OCI-LY1 (cell line): Measurements from ENCODE around the gene PPP1R3C.

Experiments used
- H2AFZ ChIP-seq: fragments of 200-600 bp; sonication (generic), shearing (Covaris generic); 2 replicates; pipeline ENCODE4 v1.6.0; 2014; ENCODE audit warnings: antibody characterized with exemption, mild to moderate bottlenecking, low read length
- H3F3A ChIP-seq: fragments of 200-600 bp; sonication (generic), shearing (Covaris generic); 2 replicates; pipeline ENCODE4 v1.6.0; 2014; ENCODE audit warnings: mild to moderate bottlenecking, antibody characterized with exemption, low read length, moderate library complexity; ENCODE audit not compliant: insufficient read depth
- H3K27ac ChIP-seq: fragments of 200-600 bp; sonication (generic); 2 replicates; pipeline ENCODE4 v1.5.1; 2014; ENCODE audit warnings: low read length, mixed run types, mild to moderate bottlenecking, low read depth; ENCODE audit not compliant: poor library complexity, severe bottlenecking
- H3K27me3 ChIP-seq: fragments of 200-600 bp; sonication (generic); 2 replicates; pipeline ENCODE4 v1.6.0; 2014; ENCODE audit warnings: antibody characterized with exemption, mild to moderate bottlenecking, low read length, moderate library complexity; ENCODE audit not compliant: insufficient read depth
- H3K36me3 ChIP-seq: fragments of 200-600 bp; sonication (generic); 2 replicates; pipeline ENCODE4 v1.6.1; 2014; ENCODE audit warnings: mild to moderate bottlenecking, antibody characterized with exemption, low read length, moderate library complexity, mixed read lengths; ENCODE audit not compliant: insufficient read depth
- H3K4me1 ChIP-seq: fragments of 200-600 bp; sonication (generic); 2 replicates; pipeline ENCODE4 v1.5.1; 2014; ENCODE audit warnings: mild to moderate bottlenecking, low read length, moderate library complexity; ENCODE audit not compliant: insufficient read depth, severe bottlenecking
- H3K4me2 ChIP-seq: fragments of 200-600 bp; sonication (generic), shearing (Covaris generic); 2 replicates; pipeline ENCODE4 v1.6.1; 2014; ENCODE audit warnings: low read length
- H3K4me3 ChIP-seq: fragments of 200-600 bp; sonication (generic); 2 replicates; pipeline ENCODE4 v1.5.1; 2014; ENCODE audit warnings: low read length, low read depth, mild to moderate bottlenecking, mixed read lengths; ENCODE audit not compliant: poor library complexity, severe bottlenecking
- H3K79me2 ChIP-seq: fragments of 200-600 bp; shearing (Covaris generic); 2 replicates; pipeline ENCODE4 v1.6.1; 2016; ENCODE audit warnings: mixed run types, low read length, mixed read lengths; ENCODE audit not compliant: insufficient read depth
- H3K9ac ChIP-seq: fragments of 200-600 bp; sonication (generic), shearing (Covaris generic); 2 replicates; pipeline ENCODE4 v1.6.1; 2014; ENCODE audit warnings: mild to moderate bottlenecking, low read length, mixed read lengths
- H3K9me2 ChIP-seq: fragments of 200-600 bp; sonication (generic), shearing (Covaris generic); 2 replicates; pipeline ENCODE4 v1.6.1; 2014; ENCODE audit warnings: low read depth, mild to moderate bottlenecking, low read length, mixed read lengths
- H3K9me3 ChIP-seq: fragments of 200-600 bp; shearing (Covaris generic); 2 replicates; pipeline ENCODE4 v1.6.1; 2014; ENCODE audit warnings: low read length, mixed read lengths
- H4K20me1 ChIP-seq: fragments of 200-600 bp; sonication (generic), shearing (Covaris generic); 2 replicates; pipeline ENCODE4 v1.6.0; 2016; ENCODE audit warnings: mild to moderate bottlenecking, low read length; ENCODE audit not compliant: insufficient read depth
- CTCF ChIP-seq: fragments of 200-600 bp; sonication (generic), shearing (Covaris generic); IDR thresholded peaks from 2 replicates; pipeline ENCODE4 v1.5.1; 2017; ENCODE audit warnings: mild to moderate bottlenecking, antibody characterized with exemption, low read length, moderate library complexity, mixed read lengths
- EZH2 ChIP-seq: fragments of 200-600 bp; sonication (generic), shearing (Covaris generic); IDR thresholded peaks from 2 replicates; pipeline ENCODE4 v1.8.0; 2017; ENCODE audit warnings: borderline replicate concordance, mixed run types, mild to moderate bottlenecking, antibody characterized with exemption, low read length, moderate library complexity, mixed read lengths

Gene PPP1R3C

GRCh38 chr10:91632671-91633550 lies at the start of gene PPP1R3C:
Gene PPP1R3C (minus strand): TSS chr10:91633071. CDS start chr10:91632969, 102 bp downstream.
- no peak within 1 kb of the TSS for H3K27ac ChIP-seq
- TF ChIP-seq CTCF (no peak), EZH2 (no peak)
- H3K9me3 ChIP-seq = no peaks in the 10 kb centered on the region
- no peak within 1 kb of the TSS for H3K4me2 ChIP-seq
- H4K20me1 ChIP-seq = no peaks in the 10 kb centered on the region
- no peak within 1 kb of the TSS for H3K4me3 ChIP-seq
- H3K27me3 ChIP-seq = no peaks in the 10 kb centered on the region
- no peaks in the 10 kb centered on the region for H3F3A ChIP-seq
- no peaks in the 10 kb centered on the region for H3K79me2 ChIP-seq
- no peaks in the 10 kb centered on the region for H3K4me1 ChIP-seq
- no peak within 1 kb of the TSS for H3K9ac ChIP-seq
- no peak within 1 kb of the TSS for H2AFZ ChIP-seq
- H3K36me3 ChIP-seq = no peaks in the 10 kb centered on the region
- H3K9me2 ChIP-seq = no peaks in the 10 kb centered on the region

- Histone ChIP-seq H2AFZ (no peak overlapping the region), H4K20me1 (no peaks in the 10 kb centered on the region), H3F3A (no peaks in the 10 kb centered on the region), H3K9me2 (no peaks in the 10 kb centered on the region), H3K4me2 (no peak overlapping the region), H3K36me3 (no peaks in the 10 kb centered on the region), H3K27me3 (no peaks in the 10 kb centered on the region), H3K4me3 (no peak overlapping the region), H3K9ac (no peak overlapping the region), H3K27ac (no peak overlapping the region), H3K4me1 (no peaks in the 10 kb centered on the region), H3K79me2 (no peaks in the 10 kb centered on the region), H3K9me3 (no peaks in the 10 kb centered on the region)
- TF ChIP-seq CTCF (no peak), EZH2 (no peak)
Observed at GRCh38 chr10:91681361-91682276, 48.7 kb upstream of the PPP1R3C start.

GRCh38 chr10:91680487-91680886 lies 47.6 kb upstream of the PPP1R3C start:
- Histone ChIP-seq H3K27me3 (no peaks in the 10 kb centered on the region), H3K36me3 (no peaks in the 10 kb centered on the region), H3K9me2 (no peaks in the 10 kb centered on the region), H3K4me3 (no peak overlapping the region), H3K9me3 (no peaks in the 10 kb centered on the region), H3K79me2 (no peaks in the 10 kb centered on the region), H3K9ac (no peak overlapping the region), H2AFZ (no peak overlapping the region), H3F3A (no peaks in the 10 kb centered on the region), H3K4me1 (no peaks in the 10 kb centered on the region), H4K20me1 (no peaks in the 10 kb centered on the region), H3K4me2 (no peak overlapping the region), H3K27ac (no peak overlapping the region)
- TF ChIP-seq EZH2 (no peak), CTCF (no peak)
